HEK293 (cell line): ENCODE results near the gene WLS.

Experiments
- CTCF ChIA-PET: fragments of 350-600 bp; formaldehyde crosslinking; extraction: SDS; loops from one replicate; lab custom pipeline; 2021; ENCODE audit warnings: antibody characterized with exemption; lab: Yijun Ruan, JAX
- POLR2A ChIA-PET: fragments of 300-600 bp; formaldehyde crosslinking; extraction: SDS; loops from one replicate; lab custom pipeline; 2020; ENCODE audit warnings: antibody characterized with exemption, inconsistent platforms; lab: Yijun Ruan, JAX
- H3K27ac ChIP-seq: fragments of 200-500 bp; sonication (Bioruptor generic); 2 replicates; pipeline ENCODE4 v1.5.1; 2014; ENCODE audit warnings: low read depth, low read length, control low read depth, inconsistent platforms; ENCODE audit errors: extremely low read depth
- H3K36me3 ChIP-seq, 2 experiments: fragments of 200-500 bp in 1 of 2; sonication (Bioruptor generic) in 1 of 2; 1 replicate in 1 of 2; 2 replicates in 1 of 2; pipeline ENCODE4 v1.5.1; 2014 to 2017; ENCODE audit warnings: inconsistent platforms in 2 of 2, low read length in 2 of 2; ENCODE audit not compliant: control insufficient read depth in 2 of 2, insufficient read depth in 1 of 2
- H3K4me1 ChIP-seq: fragments of 200-500 bp; sonication (Bioruptor generic); 2 replicates; pipeline ENCODE4 v1.5.1; 2014; ENCODE audit warnings: mild to moderate bottlenecking, low read length, inconsistent platforms; ENCODE audit not compliant: control insufficient read depth, insufficient read depth
- H3K4me3 ChIP-seq: 2 replicates; pipeline ENCODE4 v1.5.1; 2011; ENCODE audit warnings: low read depth, mild to moderate bottlenecking, control low read depth, low read length, moderate library complexity
- H3K9me3 ChIP-seq: fragments of 200-500 bp; sonication (Bioruptor generic); 2 replicates; pipeline ENCODE4 v1.5.1; 2014; ENCODE audit warnings: low read depth, low read length, inconsistent platforms; ENCODE audit not compliant: control insufficient read depth, insufficient read depth
- KLF7 ChIP-seq: fragments of 450-650 bp; formaldehyde crosslinking; IDR thresholded peaks from 2 replicates; pipeline ENCODE4 v1.5.1; 2016; ENCODE audit warnings: missing biosample characterization, missing genetic modification characterization, borderline replicate concordance
- PRDM1 ChIP-seq: fragments of 450-650 bp; formaldehyde crosslinking; IDR thresholded peaks from 2 replicates; pipeline ENCODE4; 2016; ENCODE audit warnings: missing biosample characterization, missing genetic modification characterization
- PRDM10 ChIP-seq: fragments of 450-650 bp; formaldehyde crosslinking; IDR thresholded peaks from 2 replicates; pipeline ENCODE4 v1.5.1; 2016; ENCODE audit warnings: missing biosample characterization, missing genetic modification characterization
- SCRT2 ChIP-seq: fragments of 450-650 bp; formaldehyde crosslinking; IDR thresholded peaks from 2 replicates; pipeline ENCODE4 v1.5.1; 2016; ENCODE audit warnings: missing biosample characterization, missing genetic modification characterization
- SP2 ChIP-seq: fragments of 450-650 bp; formaldehyde crosslinking; IDR thresholded peaks from 2 replicates; pipeline ENCODE4 v1.5.1; 2016; ENCODE audit warnings: missing biosample characterization, missing genetic modification characterization
- ZBTB17 ChIP-seq: fragments of 450-650 bp; formaldehyde crosslinking; IDR thresholded peaks from 2 replicates; pipeline ENCODE4 v1.5.1; 2016; ENCODE audit warnings: missing biosample characterization, missing genetic modification characterization
- ZFHX2 ChIP-seq: fragments of 450-650 bp; formaldehyde crosslinking; conservative IDR thresholded peaks from 2 replicates; pipeline ENCODE4 v1.5.1; 2016; ENCODE audit warnings: missing biosample characterization, missing genetic modification characterization
- ZNF16 ChIP-seq: fragments of 450-650 bp; formaldehyde crosslinking; IDR thresholded peaks from 2 replicates; pipeline ENCODE4 v1.5.1; 2016; ENCODE audit warnings: low read depth, missing biosample characterization, missing genetic modification characterization
- ZNF221 ChIP-seq: fragments of 450-650 bp; formaldehyde crosslinking; IDR thresholded peaks from 2 replicates; pipeline ENCODE4 v1.5.1; 2017; ENCODE audit warnings: missing biosample characterization, missing genetic modification characterization, borderline replicate concordance
- ZNF248 ChIP-seq: fragments of 450-650 bp; formaldehyde crosslinking; IDR thresholded peaks from 2 replicates; pipeline ENCODE4 v1.5.1; 2017; ENCODE audit warnings: missing biosample characterization, missing genetic modification characterization
- ZNF354C ChIP-seq: fragments of 450-650 bp; formaldehyde crosslinking; IDR thresholded peaks from 2 replicates; pipeline ENCODE4 v1.5.1; 2016; ENCODE audit warnings: missing biosample characterization, missing genetic modification characterization, low read depth, borderline replicate concordance
- ZNF366 ChIP-seq: fragments of 450-650 bp; formaldehyde crosslinking; conservative IDR thresholded peaks from 2 replicates; pipeline ENCODE4 v1.5.1; 2016; ENCODE audit warnings: missing biosample characterization, missing genetic modification characterization
- ZNF426 ChIP-seq: fragments of 450-650 bp; formaldehyde crosslinking; IDR thresholded peaks from 2 replicates; pipeline ENCODE4 v1.5.1; 2017; ENCODE audit warnings: missing biosample characterization, missing genetic modification characterization, mild to moderate bottlenecking, inconsistent platforms, moderate library complexity
- ZNF473 ChIP-seq: fragments of 450-650 bp; formaldehyde crosslinking; IDR thresholded peaks from 2 replicates; pipeline ENCODE4 v1.5.1; 2017; ENCODE audit warnings: missing biosample characterization, missing genetic modification characterization
- ZNF548 ChIP-seq: fragments of 450-650 bp; formaldehyde crosslinking; IDR thresholded peaks from 2 replicates; pipeline ENCODE4 v1.5.1; 2016; ENCODE audit warnings: missing biosample characterization, missing genetic modification characterization
- ZNF560 ChIP-seq: fragments of 450-650 bp; formaldehyde crosslinking; IDR thresholded peaks from 2 replicates; pipeline ENCODE4 v1.5.1; 2017; ENCODE audit warnings: missing biosample characterization, missing genetic modification characterization, borderline replicate concordance
- ZNF629 ChIP-seq: fragments of 450-650 bp; formaldehyde crosslinking; IDR thresholded peaks from 2 replicates; pipeline ENCODE4 v1.5.1; 2017; ENCODE audit warnings: missing biosample characterization, missing genetic modification characterization
- ZNF843 ChIP-seq: fragments of 450-650 bp; formaldehyde crosslinking; IDR thresholded peaks from 2 replicates; pipeline ENCODE4 v1.5.1; 2016; ENCODE audit warnings: missing biosample characterization, missing genetic modification characterization
- TF ChIP-seq, protein P1 (sequence below): fragments of 450-650 bp; formaldehyde crosslinking; IDR thresholded peaks from 2 replicates; pipeline ENCODE4 v1.5.1; 2017; ENCODE audit warnings: missing biosample characterization, missing genetic modification characterization
- TF ChIP-seq, protein P2 (sequence below): fragments of 450-650 bp; formaldehyde crosslinking; IDR thresholded peaks from 2 replicates; pipeline ENCODE4 v1.5.1; 2016; ENCODE audit warnings: missing biosample characterization, missing genetic modification characterization, low read depth
- TF ChIP-seq, protein P3 (sequence below): fragments of 450-650 bp; formaldehyde crosslinking; IDR thresholded peaks from 2 replicates; pipeline ENCODE4 v1.5.1; 2016; ENCODE audit warnings: missing biosample characterization, missing genetic modification characterization

WLS gene

DNA sequence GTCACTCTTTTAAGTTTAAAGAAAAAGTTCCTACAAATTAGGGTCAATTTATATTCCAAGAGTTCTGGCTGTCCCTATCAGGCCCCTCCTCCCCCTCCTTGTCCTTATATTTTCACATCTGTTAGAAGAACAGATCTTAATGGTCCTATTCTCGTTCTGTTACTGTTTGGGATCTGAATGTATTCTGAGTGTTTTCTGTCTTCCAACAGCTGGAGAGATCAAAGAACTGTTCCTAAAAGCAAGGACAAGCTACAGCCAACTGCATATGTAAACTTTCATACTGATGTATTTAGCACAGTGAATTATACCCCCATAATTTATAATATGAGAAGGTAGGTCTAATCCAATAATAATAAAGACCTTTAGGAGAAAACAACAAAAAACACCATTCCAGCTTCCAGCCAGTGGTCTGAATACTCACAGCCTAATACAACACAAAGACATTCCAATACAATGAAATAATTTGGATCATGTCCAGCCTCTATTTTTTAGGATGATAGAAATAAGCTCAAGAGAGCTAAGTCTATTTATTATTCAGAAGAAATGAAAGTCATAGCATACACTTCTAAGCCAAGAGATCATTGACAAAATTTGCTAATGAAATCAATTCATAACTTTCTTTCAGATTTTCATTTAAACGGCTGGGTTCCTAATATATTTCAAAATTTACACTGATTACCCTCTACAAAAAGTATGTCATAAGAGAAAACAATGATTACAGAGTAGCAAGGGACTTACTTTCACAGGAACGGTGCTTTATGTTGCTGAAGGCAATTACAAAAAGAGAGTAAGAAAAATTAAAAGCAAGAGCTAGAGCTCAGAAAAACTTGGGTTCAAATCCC lies 25.3 kb downstream of the WLS start (continued):
- no peak for TF ChIP-seq ZNF248 (tag by site-specific recombination)
- no peak for TF ChIP-seq ZNF560 (tag by site-specific recombination)
- TF ChIP-seq PRDM1 (tag by site-specific recombination): peak; percentile 67
- peak; percentile 14; the same call in 1 of the 2 replicates for TF ChIP-seq ZNF629 (tag by site-specific recombination)
- TF ChIP-seq ZNF366 (tag by site-specific recombination): peak; percentile 55

DNA sequence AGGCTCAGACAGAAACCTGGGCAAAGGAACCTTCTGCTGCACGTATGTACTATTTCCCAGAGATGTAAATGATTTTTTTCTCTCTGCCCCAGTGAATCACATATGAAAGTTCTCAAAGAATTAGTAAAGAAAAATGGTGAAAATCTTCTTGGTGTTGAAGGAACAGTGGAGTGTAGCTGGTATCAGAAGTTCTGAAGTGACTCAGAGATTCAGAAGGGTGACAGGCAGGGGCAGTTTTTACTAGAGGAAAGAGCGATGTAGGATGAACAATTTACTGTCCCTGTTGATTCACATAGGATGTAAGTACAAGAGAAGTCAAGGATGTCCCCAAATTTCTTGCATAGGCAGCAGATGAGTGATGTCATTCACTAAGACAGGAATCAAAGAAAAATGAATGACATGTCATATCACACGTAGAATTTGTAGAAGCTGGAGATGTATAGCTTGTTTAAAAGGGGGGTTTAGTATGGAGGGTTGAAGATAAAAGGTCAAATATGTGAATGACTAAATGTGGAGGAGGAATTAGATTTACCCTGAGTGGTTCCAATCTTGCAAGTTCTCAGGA lies 26.4 kb downstream of the WLS start:
- CTCF ChIA-PET: interaction anchor here (0.6 kb wide), 1 partner anchor 121 kb away, joined by 3 read pairs; no protein-coding TSS in a partner anchor

More for the DNA sequence above, 26.4 kb downstream of the WLS start:
- Histone ChIP-seq H3K4me1 (peaks cover 34% of the 10 kb centered on the region), H3K27ac (no peak overlapping the region), H3K36me3 (no peaks in the 10 kb centered on the region), H3K9me3 (no peaks in the 10 kb centered on the region), H3K4me3 (no peak overlapping the region)
- TF ChIP-seq ZFHX2 (tag by site-specific recombination) (no peak), ZBTB17 (tag by site-specific recombination) (no peak), ZNF473 (tag by site-specific recombination) (no peak), ZNF843 (tag by site-specific recombination) (no peak), KLF7 (tag by site-specific recombination) (no peak), PRDM10 (tag by site-specific recombination) (no peak), ZNF221 (tag by site-specific recombination) (no peak), SCRT2 (tag by site-specific recombination) (0 out of 2 replicates have a peak, but pooled peaks have one; percentile 19), ZNF629 (tag by site-specific recombination) (no peak), ZNF16 (tag by site-specific recombination) (no peak), ZNF548 (no peak), ZNF426 (tag by site-specific recombination) (no peak), SP2 (tag by site-specific recombination) (no peak), ZNF354C (tag by site-specific recombination) (no peak), ZNF248 (tag by site-specific recombination) (no peak)
- TF ChIP-seq, protein P1, sequence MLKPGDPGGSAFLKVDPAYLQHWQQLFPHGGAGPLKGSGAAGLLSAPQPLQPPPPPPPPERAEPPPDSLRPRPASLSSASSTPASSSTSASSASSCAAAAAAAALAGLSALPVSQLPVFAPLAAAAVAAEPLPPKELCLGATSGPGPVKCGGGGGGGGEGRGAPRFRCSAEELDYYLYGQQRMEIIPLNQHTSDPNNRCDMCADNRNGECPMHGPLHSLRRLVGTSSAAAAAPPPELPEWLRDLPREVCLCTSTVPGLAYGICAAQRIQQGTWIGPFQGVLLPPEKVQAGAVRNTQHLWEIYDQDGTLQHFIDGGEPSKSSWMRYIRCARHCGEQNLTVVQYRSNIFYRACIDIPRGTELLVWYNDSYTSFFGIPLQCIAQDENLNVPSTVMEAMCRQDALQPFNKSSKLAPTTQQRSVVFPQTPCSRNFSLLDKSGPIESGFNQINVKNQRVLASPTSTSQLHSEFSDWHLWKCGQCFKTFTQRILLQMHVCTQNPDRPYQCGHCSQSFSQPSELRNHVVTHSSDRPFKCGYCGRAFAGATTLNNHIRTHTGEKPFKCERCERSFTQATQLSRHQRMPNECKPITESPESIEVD: no peak
- TF ChIP-seq, protein P2, sequence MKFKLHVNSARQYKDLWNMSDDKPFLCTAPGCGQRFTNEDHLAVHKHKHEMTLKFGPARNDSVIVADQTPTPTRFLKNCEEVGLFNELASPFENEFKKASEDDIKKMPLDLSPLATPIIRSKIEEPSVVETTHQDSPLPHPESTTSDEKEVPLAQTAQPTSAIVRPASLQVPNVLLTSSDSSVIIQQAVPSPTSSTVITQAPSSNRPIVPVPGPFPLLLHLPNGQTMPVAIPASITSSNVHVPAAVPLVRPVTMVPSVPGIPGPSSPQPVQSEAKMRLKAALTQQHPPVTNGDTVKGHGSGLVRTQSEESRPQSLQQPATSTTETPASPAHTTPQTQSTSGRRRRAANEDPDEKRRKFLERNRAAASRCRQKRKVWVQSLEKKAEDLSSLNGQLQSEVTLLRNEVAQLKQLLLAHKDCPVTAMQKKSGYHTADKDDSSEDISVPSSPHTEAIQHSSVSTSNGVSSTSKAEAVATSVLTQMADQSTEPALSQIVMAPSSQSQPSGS (tag by site-specific recombination): peak; percentile 81
- TF ChIP-seq, protein P3, sequence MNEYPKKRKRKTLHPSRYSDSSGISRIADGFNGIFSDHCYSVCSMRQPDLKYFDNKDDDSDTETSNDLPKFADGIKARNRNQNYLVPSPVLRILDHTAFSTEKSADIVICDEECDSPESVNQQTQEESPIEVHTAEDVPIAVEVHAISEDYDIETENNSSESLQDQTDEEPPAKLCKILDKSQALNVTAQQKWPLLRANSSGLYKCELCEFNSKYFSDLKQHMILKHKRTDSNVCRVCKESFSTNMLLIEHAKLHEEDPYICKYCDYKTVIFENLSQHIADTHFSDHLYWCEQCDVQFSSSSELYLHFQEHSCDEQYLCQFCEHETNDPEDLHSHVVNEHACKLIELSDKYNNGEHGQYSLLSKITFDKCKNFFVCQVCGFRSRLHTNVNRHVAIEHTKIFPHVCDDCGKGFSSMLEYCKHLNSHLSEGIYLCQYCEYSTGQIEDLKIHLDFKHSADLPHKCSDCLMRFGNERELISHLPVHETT (tag by site-specific recombination): no peak
- POLR2A ChIA-PET: interaction anchor here (0.6 to 1.3 kb wide), 2 partner anchors 11 to 58 kb away, joined by 3 to 4 read pairs; no protein-coding TSS in a partner anchor
